Trophoblast cell (in vitro differentiated cells and primary cell): ENCODE measurements around the gene PIP4K2C.
"Not testable (repeated sequence)": the region's sequence is repeated elsewhere in the genome, so short reads cannot be mapped to it uniquely, and the experiment has no call there.

Experiments used
- DNase-seq, 2 donors: peaks; one replicate each; pipeline ENCODE4 v3.0.0-alpha.2; 2016
- H2AFZ ChIP-seq: 2 replicates; pipeline ENCODE4 v1.6.1; 2013; ENCODE audit warnings: low read length, moderate library complexity, mild to moderate bottlenecking; ENCODE audit not compliant: insufficient read depth, poor library complexity
- H2AK5ac ChIP-seq: 2 replicates; pipeline ENCODE4 v1.6.1; 2013; ENCODE audit warnings: mild to moderate bottlenecking, low read length
- H2BK120ac ChIP-seq: 2 replicates; pipeline ENCODE4 v1.6.1; 2013; ENCODE audit warnings: low read length, mild to moderate bottlenecking, moderate library complexity; ENCODE audit not compliant: insufficient read depth, poor library complexity
- H2BK12ac ChIP-seq: 2 replicates; pipeline ENCODE4 v1.6.1; 2013; ENCODE audit warnings: mild to moderate bottlenecking, low read length, moderate library complexity
- H2BK5ac ChIP-seq: 2 replicates; pipeline ENCODE4 v1.6.1; 2013; ENCODE audit warnings: low read length, low read depth, moderate library complexity, mild to moderate bottlenecking; ENCODE audit not compliant: poor library complexity
- H3K14ac ChIP-seq: 2 replicates; pipeline ENCODE4 v1.6.1; 2013; ENCODE audit warnings: mild to moderate bottlenecking, low read length
- H3K18ac ChIP-seq: 2 replicates; pipeline ENCODE4 v1.6.1; 2013; ENCODE audit warnings: mild to moderate bottlenecking, low read length
- H3K23ac ChIP-seq: 2 replicates; pipeline ENCODE4 v1.6.1; 2013; ENCODE audit warnings: low read length
- H3K27ac ChIP-seq: 2 replicates; pipeline ENCODE4 v1.5.1; 2013; ENCODE audit warnings: low read depth, mild to moderate bottlenecking, inconsistent platforms, low read length, moderate library complexity
- H3K27me3 ChIP-seq: 2 replicates; pipeline ENCODE4 v1.6.1; 2013; ENCODE audit warnings: inconsistent platforms, mild to moderate bottlenecking, low read length, moderate library complexity; ENCODE audit not compliant: insufficient read depth
- H3K36me3 ChIP-seq, 2 experiments: 1 replicate in 1 of 2; 2 replicates in 1 of 2; pipeline ENCODE4 v1.6.1; 2013; ENCODE audit warnings: low read length in 2 of 2, mild to moderate bottlenecking in 2 of 2, moderate library complexity in 1 of 2; ENCODE audit not compliant: insufficient read depth in 2 of 2, control insufficient read depth in 1 of 2
- H3K4ac ChIP-seq: 2 replicates; pipeline ENCODE4 v1.6.1; 2013; ENCODE audit warnings: low read depth, mild to moderate bottlenecking, low read length, moderate library complexity
- H3K4me1 ChIP-seq, 2 experiments: 1 replicate in 1 of 2; 2 replicates in 1 of 2; pipeline ENCODE4 v1.6.1; 2013; ENCODE audit warnings: low read length in 2 of 2, mild to moderate bottlenecking in 2 of 2, moderate library complexity in 1 of 2; ENCODE audit not compliant: insufficient read depth in 2 of 2, control insufficient read depth in 1 of 2
- H3K4me2 ChIP-seq: 2 replicates; pipeline ENCODE4 v1.6.1; 2013; ENCODE audit warnings: inconsistent platforms, mild to moderate bottlenecking, low read length, moderate library complexity
- H3K4me3 ChIP-seq: 2 replicates; pipeline ENCODE4 v1.5.1; 2013; ENCODE audit warnings: mild to moderate bottlenecking, low read depth, low read length, inconsistent platforms
- H3K79me1 ChIP-seq: one replicate; pipeline ENCODE4 v1.6.1; 2013; ENCODE audit warnings: low read length
- H3K79me2 ChIP-seq: 2 replicates; pipeline ENCODE4 v1.6.1; 2013; ENCODE audit warnings: low read length, mild to moderate bottlenecking; ENCODE audit not compliant: control insufficient read depth, insufficient read depth, poor library complexity
- H3K9ac ChIP-seq: 2 replicates; pipeline ENCODE4 v1.6.1; 2013; ENCODE audit warnings: mild to moderate bottlenecking, low read length
- H3K9me3 ChIP-seq: 2 replicates; pipeline ENCODE4 v1.6.1; 2013; ENCODE audit warnings: low read depth, mild to moderate bottlenecking, control low read depth, inconsistent platforms, low read length; ENCODE audit not compliant: insufficient read depth
- H4K12ac ChIP-seq: 2 replicates; pipeline ENCODE4 v1.6.1; 2013; ENCODE audit warnings: low read depth, mild to moderate bottlenecking, low read length, moderate library complexity
- H4K8ac ChIP-seq: 2 replicates; pipeline ENCODE4 v1.6.1; 2013; ENCODE audit warnings: low read depth, mild to moderate bottlenecking, low read length, moderate library complexity
- H4K91ac ChIP-seq: one replicate; pipeline ENCODE4 v1.6.1; 2013; ENCODE audit warnings: low read depth, mild to moderate bottlenecking, low read length, moderate library complexity
- WGBS: extraction: QIAGEN DNeasy Blood & Tissue Kit; methylation state at CpG from one replicate; pipeline ENCODE4 v1.1.7; 2013; ENCODE audit warnings: missing lambda C conversion rate; ENCODE audit not compliant: insufficient read length, insufficient coverage; ENCODE audit errors: extremely low coverage; 5-methylcytosine and 5-hydroxymethylcytosine counted together

Gene PIP4K2C

GRCh38 chr12:57554897-57555296, 36.1 kb upstream of the PIP4K2C start:
- no peak overlapping the region for H3K4me3 ChIP-seq
- WGBS, result no CpG with 5 or more reads among the region's 1 CpG
- DNase-seq, result no peak

DNA sequence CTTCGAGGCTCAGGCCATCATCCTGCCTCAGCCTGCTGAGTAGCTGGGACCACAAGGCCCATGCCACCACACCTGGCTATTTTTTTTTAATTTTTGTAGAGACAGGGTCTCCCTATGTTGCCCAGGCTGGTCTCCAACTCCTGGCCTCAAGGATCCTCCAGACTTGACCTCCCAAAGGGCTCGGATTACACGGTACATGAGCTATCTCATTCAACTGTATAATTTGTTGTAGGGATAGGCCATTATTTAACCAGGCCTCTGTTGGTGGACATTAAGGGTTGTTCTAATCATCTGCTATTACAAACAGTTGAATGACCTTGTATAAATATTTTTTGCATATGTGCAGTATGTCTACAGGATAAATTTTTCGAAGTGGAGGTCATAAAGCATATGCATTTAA, 32.1 kb upstream of the PIP4K2C start:
- H3K4me3 ChIP-seq, result no peak overlapping the region
- no CpG with 5 or more reads among the region's 4 CpGs for WGBS

More at GRCh38 chr12:57554897-57555296, 36.1 kb upstream of the PIP4K2C start:
- Histone ChIP-seq H3K4me2 (no peak overlapping the region), H3K27ac (no peak overlapping the region), H2AFZ (no peak overlapping the region), H3K9me3 (peaks cover 3% of the 10 kb centered on the region), H3K23ac (no peak overlapping the region), H3K14ac (no peak overlapping the region), H3K27me3 (peaks cover 8% of the 10 kb centered on the region), H4K91ac (no peak overlapping the region), H4K8ac (no peak overlapping the region), H3K79me2 (no peaks in the 10 kb centered on the region), H2BK12ac (no peak overlapping the region), H3K18ac (no peak overlapping the region), H2BK120ac (no peak overlapping the region), H3K79me1 (no peaks in the 10 kb centered on the region), H2AK5ac (no peak overlapping the region), H3K4me1 (peaks cover 3 to 7% of the 10 kb centered on the region in 2 experiments), H2BK5ac (no peak overlapping the region), H4K12ac (no peak overlapping the region), H3K36me3 (no peaks in the 10 kb centered on the region), H3K4ac (no peak overlapping the region), H3K9ac (no peak overlapping the region)

GRCh38 chr12:57560516-57560915, 30.5 kb upstream of the PIP4K2C start:
- no peak overlapping the region for H2AFZ ChIP-seq
- H3K23ac ChIP-seq, result no peak overlapping the region
- H3K27ac ChIP-seq, result no peak overlapping the region
- H3K4me2 ChIP-seq, result no peak overlapping the region
- no peak overlapping the region for H3K4me3 ChIP-seq
- H2BK5ac ChIP-seq, result no peak overlapping the region
- no peak overlapping the region for H3K14ac ChIP-seq
- H2AK5ac ChIP-seq, result no peak overlapping the region
- no peak overlapping the region for H3K4ac ChIP-seq
- no peaks in the 10 kb centered on the region for H3K27me3 ChIP-seq
- no peak overlapping the region for H4K91ac ChIP-seq
- H3K36me3 ChIP-seq, result no peaks in the 10 kb centered on the region
- no peak for DNase-seq
- WGBS, result no CpG with 5 or more reads among the region's 2 CpGs
- H3K18ac ChIP-seq, result no peak overlapping the region
- H3K79me1 ChIP-seq, result no peaks in the 10 kb centered on the region
- no peaks in the 10 kb centered on the region for H3K79me2 ChIP-seq
- no peak overlapping the region for H2BK12ac ChIP-seq
- H3K4me1 ChIP-seq, result no peaks in the 10 kb centered on the region
- no peak overlapping the region for H2BK120ac ChIP-seq
- no peak overlapping the region for H3K9ac ChIP-seq
- H3K9me3 ChIP-seq, result no peaks in the 10 kb centered on the region
- no peak overlapping the region for H4K8ac ChIP-seq
- H4K12ac ChIP-seq, result no peak overlapping the region

More for the DNA sequence above, 32.1 kb upstream of the PIP4K2C start:
- no peaks in the 10 kb centered on the region for H3K9me3 ChIP-seq
- no peak overlapping the region for H4K12ac ChIP-seq
- no peak overlapping the region for H3K4me2 ChIP-seq
- no peak for DNase-seq
- no peak overlapping the region for H3K27ac ChIP-seq
- H3K4ac ChIP-seq, result no peak overlapping the region
- H3K4me1 ChIP-seq, result no peaks in the 10 kb centered on the region
- H3K36me3 ChIP-seq, result no peaks in the 10 kb centered on the region
- H3K18ac ChIP-seq, result no peak overlapping the region
- no peak overlapping the region for H4K8ac ChIP-seq
- no peak overlapping the region for H3K23ac ChIP-seq
- H2BK120ac ChIP-seq, result no peak overlapping the region
- no peak overlapping the region for H4K91ac ChIP-seq
- no peaks in the 10 kb centered on the region for H3K27me3 ChIP-seq
- H2BK5ac ChIP-seq, result no peak overlapping the region
- no peak overlapping the region for H3K9ac ChIP-seq
- no peak overlapping the region for H2AFZ ChIP-seq
- H3K79me2 ChIP-seq, result no peaks in the 10 kb centered on the region
- H3K14ac ChIP-seq, result no peak overlapping the region
- no peak overlapping the region for H2AK5ac ChIP-seq
- no peaks in the 10 kb centered on the region for H3K79me1 ChIP-seq
- H2BK12ac ChIP-seq, result no peak overlapping the region

DNA sequence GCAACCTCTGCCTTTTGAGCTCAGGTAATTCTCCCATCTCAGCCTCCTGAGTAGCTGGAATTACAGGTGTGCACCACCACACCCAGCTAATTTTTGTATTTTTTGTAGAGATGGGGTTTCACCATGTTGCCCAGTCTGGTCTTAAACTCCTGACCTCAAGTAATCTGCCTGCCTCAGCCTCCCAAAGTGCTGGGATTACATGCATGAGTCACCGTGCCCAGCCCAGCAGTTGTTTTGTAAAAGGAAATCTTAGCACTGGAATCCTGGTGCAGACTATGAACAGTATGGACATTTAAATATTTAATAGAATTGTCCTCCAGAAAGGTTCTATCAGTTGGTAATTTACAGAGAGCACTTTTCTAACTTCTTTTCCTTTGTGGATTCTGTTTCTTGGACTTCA, 29.9 kb upstream of the PIP4K2C start:
- not testable (repeated sequence) for H4K8ac ChIP-seq, H2AK5ac ChIP-seq, DNase-seq, H3K4ac ChIP-seq, H3K18ac ChIP-seq, H3K4me2 ChIP-seq, H3K79me1 ChIP-seq, H3K9me3 ChIP-seq, H3K27ac ChIP-seq, H3K79me2 ChIP-seq, H3K4me3 ChIP-seq, H3K23ac ChIP-seq, H3K27me3 ChIP-seq, H4K12ac ChIP-seq, H3K9ac ChIP-seq, H3K14ac ChIP-seq, H4K91ac ChIP-seq, H2BK12ac ChIP-seq, H3K4me1 ChIP-seq, H2BK120ac ChIP-seq, H3K36me3 ChIP-seq, H2BK5ac ChIP-seq, H2AFZ ChIP-seq
- no CpG with 5 or more reads among the region's 1 CpG for WGBS
